ENCODE measurements around the gene ADGRL4. TPM values are rescaled to one million over a fixed set of nuclear protein-coding genes. Genes with fewer than 3 reads are reported as not detected.
"Not testable (repeated sequence)": the region's sequence is repeated elsewhere in the genome, so short reads cannot be mapped to it uniquely, and the experiment has no call there.

The ADGRL4 gene
- total RNA-seq, 1 experiment from 2014 or later: not detected

- H3K27ac ChIP-seq: no peak overlapping the region
- no peaks in the 10 kb centered on the region for H3K9me3 ChIP-seq (replicated peaks)
- H3K4me3 ChIP-seq: no peak overlapping the region
- H3K36me3 ChIP-seq: no peaks in the 10 kb centered on the region
- H3K4me1 ChIP-seq: no peaks in the 10 kb centered on the region
- no peaks in the 10 kb centered on the region for H3K27me3 ChIP-seq
- no peak for DNase-seq
Observed at GRCh38 chr1:78987042-78987441, 19.5 kb downstream of the ADGRL4 start.

GRCh38 chr1:78980511-78980910 lies 26.0 kb downstream of the ADGRL4 start:
- Histone ChIP-seq H3K9me3 (replicated peaks) (no peaks in the 10 kb centered on the region), H3K36me3 (no peaks in the 10 kb centered on the region), H3K4me3 (no peak overlapping the region), H3K27ac (no peak overlapping the region), H3K27me3 (no peaks in the 10 kb centered on the region), H3K4me1 (no peaks in the 10 kb centered on the region)
- no peak for DNase-seq

GRCh38 chr1:78972723-78973122 lies 33.8 kb downstream of the ADGRL4 start:
- H3K36me3 ChIP-seq: no peaks in the 10 kb centered on the region
- no peak overlapping the region for H3K4me3 ChIP-seq
- no peak overlapping the region for H3K27ac ChIP-seq
- H3K4me1 ChIP-seq: no peaks in the 10 kb centered on the region
- no peaks in the 10 kb centered on the region for H3K27me3 ChIP-seq
- DNase-seq: peak in 1 of 2 experiments; percentile 32
- no peaks in the 10 kb centered on the region for H3K9me3 ChIP-seq (replicated peaks)

GRCh38 chr1:78967091-78967490 lies 39.4 kb downstream of the ADGRL4 start:
- H3K4me1 ChIP-seq; H3K4me3 ChIP-seq; H3K27me3 ChIP-seq; DNase-seq; H3K27ac ChIP-seq; H3K36me3 ChIP-seq; H3K9me3 ChIP-seq (replicated peaks): not testable (repeated sequence)

- H3K27me3 ChIP-seq: no peaks in the 10 kb centered on the region
- H3K4me3 ChIP-seq: no peak overlapping the region
- no peak overlapping the region for H3K27ac ChIP-seq
- no peaks in the 10 kb centered on the region for H3K9me3 ChIP-seq (replicated peaks)
- DNase-seq: no peak
- no peaks in the 10 kb centered on the region for H3K4me1 ChIP-seq
- no peaks in the 10 kb centered on the region for H3K36me3 ChIP-seq
Observed at GRCh38 chr1:78958711-78959110, 47.8 kb downstream of the ADGRL4 start.

- H3K27me3 ChIP-seq: no peaks in the 10 kb centered on the region
- DNase-seq: no peak
- no peaks in the 10 kb centered on the region for H3K9me3 ChIP-seq (replicated peaks)
- no peak overlapping the region for H3K4me3 ChIP-seq
- H3K27ac ChIP-seq: no peak overlapping the region
- H3K36me3 ChIP-seq: no peaks in the 10 kb centered on the region
- H3K4me1 ChIP-seq: no peaks in the 10 kb centered on the region
Observed at GRCh38 chr1:78950826-78951225, 55.7 kb downstream of the ADGRL4 start.

- H3K27me3 ChIP-seq: no peaks in the 10 kb centered on the region
- no peaks in the 10 kb centered on the region for H3K36me3 ChIP-seq
- no peak overlapping the region for H3K4me3 ChIP-seq
- no peak overlapping the region for H3K27ac ChIP-seq
- no peaks in the 10 kb centered on the region for H3K9me3 ChIP-seq (replicated peaks)
- no peaks in the 10 kb centered on the region for H3K4me1 ChIP-seq
- DNase-seq: no peak
Observed at GRCh38 chr1:78949227-78949626, 57.3 kb downstream of the ADGRL4 start.

- no peaks in the 10 kb centered on the region for H3K9me3 ChIP-seq (replicated peaks)
- H3K27me3 ChIP-seq: no peaks in the 10 kb centered on the region
- H3K36me3 ChIP-seq: no peaks in the 10 kb centered on the region
- H3K4me3 ChIP-seq: no peak overlapping the region
- H3K27ac ChIP-seq: no peak overlapping the region
- no peak for DNase-seq
- H3K4me1 ChIP-seq: no peaks in the 10 kb centered on the region
Observed at GRCh38 chr1:78919150-78919549, 87.4 kb downstream of the ADGRL4 start.

- Histone ChIP-seq H3K4me3 (no peak overlapping the region), H3K4me1 (no peaks in the 10 kb centered on the region), H3K9me3 (replicated peaks) (no peaks in the 10 kb centered on the region), H3K27me3 (no peaks in the 10 kb centered on the region), H3K27ac (no peak overlapping the region), H3K36me3 (no peaks in the 10 kb centered on the region)
- no peak for DNase-seq
Observed at GRCh38 chr1:78918157-78918556, 88.4 kb downstream of the ADGRL4 start.

- Histone ChIP-seq H3K27ac (no peak overlapping the region), H3K4me3 (no peak overlapping the region), H3K27me3 (no peaks in the 10 kb centered on the region), H3K36me3 (no peaks in the 10 kb centered on the region), H3K9me3 (replicated peaks) (no peaks in the 10 kb centered on the region), H3K4me1 (no peaks in the 10 kb centered on the region)
- no peak for DNase-seq
Observed at GRCh38 chr1:78916986-78917385, 89.5 kb downstream of the ADGRL4 start.

- Histone ChIP-seq H3K4me3 (no peak overlapping the region), H3K4me1 (no peaks in the 10 kb centered on the region), H3K27me3 (no peaks in the 10 kb centered on the region), H3K9me3 (replicated peaks) (no peaks in the 10 kb centered on the region), H3K27ac (no peak overlapping the region), H3K36me3 (no peaks in the 10 kb centered on the region)
- DNase-seq: no peak
Observed at GRCh38 chr1:78913950-78914349, 92.6 kb downstream of the ADGRL4 start.

GRCh38 chr1:78911956-78912880 lies 94.3 kb downstream of the ADGRL4 start:
- no peak overlapping the region for H3K4me3 ChIP-seq
- no peaks in the 10 kb centered on the region for H3K27me3 ChIP-seq
- no peaks in the 10 kb centered on the region for H3K4me1 ChIP-seq
- H3K36me3 ChIP-seq: no peaks in the 10 kb centered on the region
- H3K27ac ChIP-seq: no peak overlapping the region
- no peaks in the 10 kb centered on the region for H3K9me3 ChIP-seq (replicated peaks)
- DNase-seq: no peak

GRCh38 chr1:78902641-78903040 lies 103.9 kb downstream of the ADGRL4 start:
- Histone ChIP-seq H3K27me3 (no peaks in the 10 kb centered on the region), H3K36me3 (no peaks in the 10 kb centered on the region), H3K27ac (no peak overlapping the region), H3K4me3 (no peak overlapping the region), H3K4me1 (no peaks in the 10 kb centered on the region), H3K9me3 (replicated peaks) (no peaks in the 10 kb centered on the region)
- no peak for DNase-seq

- Histone ChIP-seq H3K27ac (no peak overlapping the region), H3K36me3 (no peaks in the 10 kb centered on the region), H3K4me1 (no peaks in the 10 kb centered on the region), H3K9me3 (replicated peaks) (no peaks in the 10 kb centered on the region), H3K4me3 (no peak overlapping the region), H3K27me3 (no peaks in the 10 kb centered on the region)
- DNase-seq: no peak
Observed at GRCh38 chr1:78894811-78895210, 111.7 kb downstream of the ADGRL4 start.

GRCh38 chr1:78892260-78892840 lies 114.2 kb downstream of the ADGRL4 start:
- H3K27me3 ChIP-seq: no peaks in the 10 kb centered on the region; the same call in 1 of the 2 replicates
- no peak overlapping the region for H3K4me3 ChIP-seq
- H3K27ac ChIP-seq: no peak overlapping the region
- H3K4me1 ChIP-seq: no peaks in the 10 kb centered on the region
- DNase-seq: no peak
- no peaks in the 10 kb centered on the region for H3K36me3 ChIP-seq
- no peaks in the 10 kb centered on the region for H3K9me3 ChIP-seq (replicated peaks)
